ENCODE data around the gene LYPLA2.

DNA sequence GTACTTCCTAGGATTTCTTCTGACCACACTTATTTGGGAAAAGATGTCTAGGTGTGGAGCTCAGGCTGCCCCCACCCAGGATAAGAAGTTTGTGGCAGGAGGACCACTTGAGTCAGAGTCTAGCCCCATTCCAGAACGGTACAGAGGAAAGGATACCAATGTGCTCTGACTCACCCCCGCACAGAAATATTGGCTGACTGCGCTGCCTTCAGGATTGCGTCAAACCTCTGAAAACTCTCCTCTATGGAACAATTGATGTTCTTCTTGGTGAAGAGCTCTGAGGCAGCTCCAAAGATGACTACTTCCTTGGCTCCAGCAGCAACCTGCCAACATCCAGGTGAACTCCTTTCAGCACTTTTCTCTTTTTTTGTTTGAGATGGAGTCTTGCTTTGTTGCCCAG is 23.1 kb downstream of the LYPLA2 start:
- TF ChIP-seq CTCF (conservative IDR thresholded peaks at IDR 0.05; ENCODE audit: low read depth in 2 of 2) (no peak), JUNB (IDR thresholded peaks at IDR 0.05; ENCODE audit: unreplicated experiment) (no peak), STAT1 (IDR thresholded peaks at IDR 0.05; ENCODE audit: unreplicated experiment) (no peak), POLR2AphosphoS5 (IDR thresholded peaks at IDR 0.05; ENCODE audit: low read depth) (no peak), NANOG (IDR thresholded peaks at IDR 0.05; ENCODE audit: borderline replicate concordance) (no peak), EZH2phosphoT487 (IDR thresholded peaks at IDR 0.05; ENCODE audit: unreplicated experiment) (no peak), EZH2 (IDR thresholded peaks at IDR 0.05; ENCODE audit: low read depth, unreplicated experiment) (no peak), ETS1 (IDR thresholded peaks at IDR 0.05) (no peak), CREB1 (CRISPR knock-in tag; IDR thresholded peaks at IDR 0.05; ENCODE audit: low read depth) (no peak), ZNF331 (CRISPR knock-in tag; IDR thresholded peaks at IDR 0.05; ENCODE audit: low read depth) (no peak), ZNF114 (CRISPR knock-in tag; IDR thresholded peaks at IDR 0.05) (no peak), ZNF462 (CRISPR knock-in tag; IDR thresholded peaks at IDR 0.05) (no peak)
- TF ChIP-seq, protein P1, sequence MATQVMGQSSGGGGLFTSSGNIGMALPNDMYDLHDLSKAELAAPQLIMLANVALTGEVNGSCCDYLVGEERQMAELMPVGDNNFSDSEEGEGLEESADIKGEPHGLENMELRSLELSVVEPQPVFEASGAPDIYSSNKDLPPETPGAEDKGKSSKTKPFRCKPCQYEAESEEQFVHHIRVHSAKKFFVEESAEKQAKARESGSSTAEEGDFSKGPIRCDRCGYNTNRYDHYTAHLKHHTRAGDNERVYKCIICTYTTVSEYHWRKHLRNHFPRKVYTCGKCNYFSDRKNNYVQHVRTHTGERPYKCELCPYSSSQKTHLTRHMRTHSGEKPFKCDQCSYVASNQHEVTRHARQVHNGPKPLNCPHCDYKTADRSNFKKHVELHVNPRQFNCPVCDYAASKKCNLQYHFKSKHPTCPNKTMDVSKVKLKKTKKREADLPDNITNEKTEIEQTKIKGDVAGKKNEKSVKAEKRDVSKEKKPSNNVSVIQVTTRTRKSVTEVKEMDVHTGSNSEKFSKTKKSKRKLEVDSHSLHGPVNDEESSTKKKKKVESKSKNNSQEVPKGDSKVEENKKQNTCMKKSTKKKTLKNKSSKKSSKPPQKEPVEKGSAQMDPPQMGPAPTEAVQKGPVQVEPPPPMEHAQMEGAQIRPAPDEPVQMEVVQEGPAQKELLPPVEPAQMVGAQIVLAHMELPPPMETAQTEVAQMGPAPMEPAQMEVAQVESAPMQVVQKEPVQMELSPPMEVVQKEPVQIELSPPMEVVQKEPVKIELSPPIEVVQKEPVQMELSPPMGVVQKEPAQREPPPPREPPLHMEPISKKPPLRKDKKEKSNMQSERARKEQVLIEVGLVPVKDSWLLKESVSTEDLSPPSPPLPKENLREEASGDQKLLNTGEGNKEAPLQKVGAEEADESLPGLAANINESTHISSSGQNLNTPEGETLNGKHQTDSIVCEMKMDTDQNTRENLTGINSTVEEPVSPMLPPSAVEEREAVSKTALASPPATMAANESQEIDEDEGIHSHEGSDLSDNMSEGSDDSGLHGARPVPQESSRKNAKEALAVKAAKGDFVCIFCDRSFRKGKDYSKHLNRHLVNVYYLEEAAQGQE (IDR thresholded peaks at IDR 0.05; ENCODE audit: unreplicated experiment): no peak
